OCI-LY1 (cell line): ENCODE data around the gene SYNDIG1L.

Source experiments
- EZH2 ChIP-seq: fragments of 200-600 bp; sonication (generic), shearing (Covaris generic); IDR thresholded peaks from 2 replicates; pipeline ENCODE4 v1.8.0; 2017; ENCODE audit warnings: borderline replicate concordance, mixed run types, mild to moderate bottlenecking, antibody characterized with exemption, low read length, moderate library complexity, mixed read lengths
- TF ChIP-seq, protein P1 (sequence below): fragments of 200-600 bp; sonication (generic), shearing (Covaris generic); IDR thresholded peaks from 2 replicates; pipeline ENCODE4 v1.5.1; 2017; ENCODE audit warnings: mild to moderate bottlenecking, antibody characterized with exemption, low read length, moderate library complexity, mixed read lengths

DNA sequence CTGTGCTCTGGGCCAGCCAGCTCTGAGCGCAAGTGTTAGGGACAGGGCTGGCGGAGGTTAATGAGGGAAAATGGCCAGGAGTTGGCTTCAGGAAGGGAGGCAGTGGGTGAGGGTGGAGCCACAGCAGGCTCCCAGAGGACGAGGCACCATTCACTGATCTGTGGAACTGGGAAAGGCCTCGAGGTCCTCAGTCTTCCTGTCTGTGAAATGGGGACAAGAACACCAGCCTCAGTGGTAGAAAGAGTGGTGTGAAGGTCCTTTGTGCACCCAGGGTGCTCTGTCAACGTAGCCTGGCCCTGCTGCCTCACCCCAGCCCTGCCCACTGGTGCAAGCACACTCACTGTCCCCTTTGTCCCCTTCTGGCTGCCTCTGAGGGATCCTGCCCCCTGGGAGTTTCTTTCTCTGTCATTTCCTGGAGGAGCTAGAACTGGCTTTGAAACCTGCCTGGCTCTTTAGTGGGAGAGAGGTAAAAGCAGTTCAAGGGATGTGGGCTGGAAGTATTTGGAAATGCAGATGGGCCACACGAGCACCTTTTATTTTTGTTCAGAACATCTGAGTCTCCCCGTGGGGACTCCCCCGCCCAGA, 25.0 kb downstream of the SYNDIG1L start:
- TF ChIP-seq, protein P1, sequence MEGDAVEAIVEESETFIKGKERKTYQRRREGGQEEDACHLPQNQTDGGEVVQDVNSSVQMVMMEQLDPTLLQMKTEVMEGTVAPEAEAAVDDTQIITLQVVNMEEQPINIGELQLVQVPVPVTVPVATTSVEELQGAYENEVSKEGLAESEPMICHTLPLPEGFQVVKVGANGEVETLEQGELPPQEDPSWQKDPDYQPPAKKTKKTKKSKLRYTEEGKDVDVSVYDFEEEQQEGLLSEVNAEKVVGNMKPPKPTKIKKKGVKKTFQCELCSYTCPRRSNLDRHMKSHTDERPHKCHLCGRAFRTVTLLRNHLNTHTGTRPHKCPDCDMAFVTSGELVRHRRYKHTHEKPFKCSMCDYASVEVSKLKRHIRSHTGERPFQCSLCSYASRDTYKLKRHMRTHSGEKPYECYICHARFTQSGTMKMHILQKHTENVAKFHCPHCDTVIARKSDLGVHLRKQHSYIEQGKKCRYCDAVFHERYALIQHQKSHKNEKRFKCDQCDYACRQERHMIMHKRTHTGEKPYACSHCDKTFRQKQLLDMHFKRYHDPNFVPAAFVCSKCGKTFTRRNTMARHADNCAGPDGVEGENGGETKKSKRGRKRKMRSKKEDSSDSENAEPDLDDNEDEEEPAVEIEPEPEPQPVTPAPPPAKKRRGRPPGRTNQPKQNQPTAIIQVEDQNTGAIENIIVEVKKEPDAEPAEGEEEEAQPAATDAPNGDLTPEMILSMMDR: no peak
- no peak for TF ChIP-seq EZH2
